ENCODE data around the gene SULT2B1.

- no peak for TF ChIP-seq POLR2A (IDR thresholded peaks at IDR 0.05; ENCODE audit: low read length)
- no peak for TF ChIP-seq GATA1 (IDR thresholded peaks at IDR 0.05; ENCODE audit: low read depth, low read length)
Measured at GRCh38 chr19:48611872-48612271, 59.9 kb downstream of the SULT2B1 start.

Data from erythroblast (primary cell).